Measurements from ENCODE around the gene UBXN4.

GRCh38 chr2:135825550-135826176 lies 84.0 kb downstream of the UBXN4 start:
- TF ChIP-seq CTCF (IDR thresholded peaks at IDR 0.05) (no peak), ZFX (IDR thresholded peaks at IDR 0.05; ENCODE audit: borderline replicate concordance) (no peak)

Measured in 22Rv1 (cell line).